Activated CD4-positive, alpha-beta T cell treated with anti-CD3 and anti-CD28 coated beads for 36 hours (primary cell): Measurements from ENCODE around the gene CHKB. TPM values are rescaled to one million over a fixed set of nuclear protein-coding genes. Genes with fewer than 3 reads are reported as not detected.

Experiments
- total RNA-seq, 2 experiments: library from RNA; stranded (reverse); gene quantifications; one replicate each; pipeline ENCODE4 v1.2.3, GENCODE V29; 2021

CHKB gene
- total RNA-seq, 2 experiments from 2014 or later: 68.2 to 79.7 TPM

Other genes with a start within 250 kb of the CHKB start
- gene PPP6R2, start 239.5 kb downstream of the CHKB start, total RNA-seq: 10 to 100 TPM; 37.3 to 39.5 TPM
- 10 to 100 TPM; 97.6 TPM for gene SBF1, start 107.8 kb downstream of the CHKB start, total RNA-seq
- gene ADM2, start 101.3 kb downstream of the CHKB start, total RNA-seq: 1 to 10 TPM; 7.5 to 7.9 TPM
- gene MIOX, start 96.0 kb downstream of the CHKB start, total RNA-seq: under 1 TPM; 0.32 to 0.44 TPM
- 10 to 100 TPM; 46.8 to 49.4 TPM for gene LMF2, start 75.1 kb downstream of the CHKB start, total RNA-seq
- 100 to 1,000 TPM; 115 to 123 TPM for gene NCAPH2, start 74.6 kb downstream of the CHKB start, total RNA-seq
- 1 to 10 TPM; 2.4 to 5.6 TPM for gene SCO2, start 57.3 kb downstream of the CHKB start, total RNA-seq
- gene TYMP, start 52.8 kb downstream of the CHKB start, total RNA-seq: 10 to 100 TPM; 26.9 to 44.3 TPM
- gene KLHDC7B, start 37.0 kb downstream of the CHKB start, total RNA-seq: 1 to 10 TPM; 5.7 to 6.4 TPM
- 1 to 10 TPM; 3.8 TPM for gene SYCE3, start 19.9 kb downstream of the CHKB start, total RNA-seq
- gene CPT1B, start 4.4 kb downstream of the CHKB start, total RNA-seq: 10 to 100 TPM; 42.5 to 51.4 TPM
- under 1 TPM; 0.14 TPM for gene MAPK8IP2, start 17.9 kb upstream of the CHKB start, total RNA-seq
- gene ARSA, start 45.3 kb upstream of the CHKB start, total RNA-seq: 10 to 100 TPM; 14.9 to 15.4 TPM
- gene SHANK3, start 90.0 kb upstream of the CHKB start, total RNA-seq: under 1 TPM; 0.14 to 0.16 TPM
- gene ACR, start 155.4 kb upstream of the CHKB start, total RNA-seq: not detected
- 10 to 100 TPM; 22.4 to 27.6 TPM for gene RABL2B, start 200.8 kb upstream of the CHKB start, total RNA-seq